Esophagus squamous epithelium (tissue), 4 donors: ENCODE results near the gene PCCA.

Source experiments
- POLR2A ChIP-seq, 4 donors: fragments of 450-650 bp; IDR thresholded peaks; one replicate each; pipeline ENCODE4 v1.6.1; 2017; ENCODE audit warnings: antibody characterized with exemption in 4 of 4, mild to moderate bottlenecking in 4 of 4, moderate library complexity in 3 of 4
- TF ChIP-seq, protein P1 (sequence below), 6 experiments: fragments of 450-650 bp in 4 of 6; fragments of 200-600 bp in 2 of 6; sonication (generic) in 2 of 6; IDR thresholded peaks; one replicate each; pipeline ENCODE4 v1.5.1; 2016 to 2019; ENCODE audit warnings: antibody characterized with exemption in 6 of 6, mild to moderate bottlenecking in 4 of 6, moderate library complexity in 4 of 6

DNA sequence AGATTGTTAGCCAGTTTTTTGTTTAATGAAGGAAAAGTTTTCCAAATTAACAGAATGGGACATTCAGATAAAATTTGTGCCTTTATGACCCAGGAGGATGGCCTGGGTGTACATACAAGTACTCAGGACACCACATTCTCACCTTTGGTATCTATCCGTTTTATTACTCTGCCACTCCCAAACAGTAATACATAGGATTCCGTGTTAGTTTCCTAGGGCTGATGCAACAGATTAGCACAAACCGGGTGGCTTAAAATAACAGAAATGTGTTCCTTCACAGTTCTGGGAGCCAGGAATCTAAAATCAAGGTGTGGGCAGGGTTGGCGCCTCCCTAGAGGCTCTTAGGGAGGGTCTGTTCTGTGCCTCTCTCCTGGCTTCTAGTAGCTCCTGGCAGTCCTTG, 369.8 kb downstream of the PCCA start:
- TF ChIP-seq, protein P1, sequence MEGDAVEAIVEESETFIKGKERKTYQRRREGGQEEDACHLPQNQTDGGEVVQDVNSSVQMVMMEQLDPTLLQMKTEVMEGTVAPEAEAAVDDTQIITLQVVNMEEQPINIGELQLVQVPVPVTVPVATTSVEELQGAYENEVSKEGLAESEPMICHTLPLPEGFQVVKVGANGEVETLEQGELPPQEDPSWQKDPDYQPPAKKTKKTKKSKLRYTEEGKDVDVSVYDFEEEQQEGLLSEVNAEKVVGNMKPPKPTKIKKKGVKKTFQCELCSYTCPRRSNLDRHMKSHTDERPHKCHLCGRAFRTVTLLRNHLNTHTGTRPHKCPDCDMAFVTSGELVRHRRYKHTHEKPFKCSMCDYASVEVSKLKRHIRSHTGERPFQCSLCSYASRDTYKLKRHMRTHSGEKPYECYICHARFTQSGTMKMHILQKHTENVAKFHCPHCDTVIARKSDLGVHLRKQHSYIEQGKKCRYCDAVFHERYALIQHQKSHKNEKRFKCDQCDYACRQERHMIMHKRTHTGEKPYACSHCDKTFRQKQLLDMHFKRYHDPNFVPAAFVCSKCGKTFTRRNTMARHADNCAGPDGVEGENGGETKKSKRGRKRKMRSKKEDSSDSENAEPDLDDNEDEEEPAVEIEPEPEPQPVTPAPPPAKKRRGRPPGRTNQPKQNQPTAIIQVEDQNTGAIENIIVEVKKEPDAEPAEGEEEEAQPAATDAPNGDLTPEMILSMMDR (IDR thresholded peaks at IDR 0.05), result no peak
- no peak for TF ChIP-seq POLR2A (IDR thresholded peaks at IDR 0.05)
